K562 (cell line): ENCODE data around the gene RRBP1. TPM values are rescaled to one million over a fixed set of nuclear protein-coding genes. Genes with fewer than 3 reads are reported as not detected.

Source experiments
- ATAC-seq: fragments of 200-7000 bp; cut with Tn5 transposase; 3 replicates; pipeline ENCODE4 v1.9.1; 2020; ENCODE audit warnings: moderate library complexity
- BruUV-seq: library from RNA; stranded (reverse); fragments of 400-500 nt; replicated peaks from 2 replicates; lab custom pipeline; 2021; lab: Mats Ljungman, UMichigan
- CTCF ChIA-PET: fragments of 300-600 bp; formaldehyde crosslinking; extraction: SDS; loops from one replicate; lab custom pipeline; 2021; ENCODE audit warnings: low intra/inter-chr PET ratio; lab: Yijun Ruan, JAX
- POLR2A ChIA-PET: fragments of 300-600, 350-650 bp; sonication (Branson Sonifier 250); formaldehyde crosslinking; extraction: SDS; loops from one replicate; lab custom pipeline; 2021; ENCODE audit warnings: antibody characterized with exemption, inconsistent platforms; lab: Yijun Ruan, JAX
- DNase-seq, 4 experiments: peaks; one replicate each; pipeline versions ENCODE4 v3.0.0 to v3.0.0-alpha.2; 2011 to 2018; ENCODE audit warnings: low spot score in 3 of 4, mixed read lengths in 3 of 4; ENCODE audit errors: extremely low read depth in 1 of 4
- FAIRE-seq: peaks from 2 replicates; lab custom pipeline; 2011; peaks lifted over from hg19 to GRCh38; lab: Jason Lieb, UNC
- H2AFZ ChIP-seq: 2 replicates; pipeline ENCODE4 v1.6.0; 2011; ENCODE audit warnings: low read depth, low read length, control low read depth, inconsistent platforms
- H3K27ac ChIP-seq: fragments of 200-600 bp; 3 replicates; pipeline ENCODE4 v1.8.0; 2011; ENCODE audit warnings: low read depth, mild to moderate bottlenecking, control low read depth, inconsistent platforms, low read length, moderate library complexity, mixed read lengths; ENCODE audit errors: extremely low read depth
- H3K27me3 ChIP-seq, 2 experiments: fragments of 300-600 bp in 1 of 2; 2 replicates in 1 of 2; 3 replicates in 1 of 2; pipeline versions ENCODE4 v1.6.0 to v1.8.0; 2011; ENCODE audit warnings: inconsistent platforms in 2 of 2, low read length in 2 of 2, mild to moderate bottlenecking in 1 of 2, mixed read lengths in 1 of 2, moderate library complexity in 1 of 2; ENCODE audit not compliant: control insufficient read depth in 2 of 2, insufficient read depth in 2 of 2
- H3K36me3 ChIP-seq: fragments of 300-600 bp; 3 replicates; pipeline ENCODE4 v1.8.0; 2011; ENCODE audit warnings: mild to moderate bottlenecking, low read length, inconsistent platforms; ENCODE audit not compliant: control insufficient read depth, insufficient read depth
- H3K4me1 ChIP-seq, 2 experiments: fragments of 200-600 bp in 1 of 2; replicated peaks in 1 of 2; 2 replicates in 1 of 2; 3 replicates in 1 of 2; pipeline versions ENCODE4 v1.5.1 to v1.8.0; 2011; ENCODE audit warnings: inconsistent platforms in 2 of 2, low read length in 2 of 2, mild to moderate bottlenecking in 1 of 2, mixed read lengths in 1 of 2, moderate library complexity in 1 of 2; ENCODE audit not compliant: control insufficient read depth in 2 of 2, insufficient read depth in 2 of 2
- H3K4me2 ChIP-seq: 2 replicates; pipeline ENCODE4 v1.6.1; 2011; ENCODE audit warnings: low read length, control low read depth, inconsistent platforms, mixed read lengths; ENCODE audit not compliant: insufficient read depth
- H3K4me3 ChIP-seq: fragments of 200-600 bp; sonication (generic), shearing (Covaris generic); 2 replicates; pipeline ENCODE4 v1.5.1; 2016; ENCODE audit warnings: control low read depth, inconsistent platforms
- H3K79me2 ChIP-seq: fragments of 200-600 bp; 3 replicates; pipeline ENCODE4 v1.8.0; 2011; ENCODE audit warnings: low read length, inconsistent platforms; ENCODE audit not compliant: control insufficient read depth, insufficient read depth
- H3K9ac ChIP-seq, 2 experiments: 2 replicates each; pipeline versions ENCODE4 v1.6.0 to v1.6.1; 2011; ENCODE audit warnings: low read depth in 2 of 2, low read length in 2 of 2, control low read depth in 1 of 2, inconsistent platforms in 1 of 2, mild to moderate bottlenecking in 1 of 2, mixed read lengths in 1 of 2; ENCODE audit not compliant: insufficient read depth in 1 of 2
- H3K9me1 ChIP-seq: one replicate; pipeline ENCODE4 v1.6.0; 2011; ENCODE audit warnings: inconsistent platforms, mild to moderate bottlenecking, low read length, moderate library complexity; ENCODE audit not compliant: control insufficient read depth, insufficient read depth
- H3K9me3 ChIP-seq: replicated peaks from 2 replicates; pipeline ENCODE4 v1.5.1; 2011; ENCODE audit warnings: low read depth, low read length, inconsistent platforms; ENCODE audit not compliant: control insufficient read depth, insufficient read depth
- H4K20me1 ChIP-seq: replicated peaks from 2 replicates; pipeline ENCODE4 v1.6.1; 2011; ENCODE audit warnings: low read length, inconsistent platforms, mixed read lengths; ENCODE audit not compliant: control insufficient read depth, insufficient read depth
- FOXO4 ChIP-seq: fragments of 450-650 bp; formaldehyde crosslinking; IDR thresholded peaks from 2 replicates; pipeline ENCODE4 v1.4.0; 2020; ENCODE audit warnings: mild to moderate bottlenecking, moderate library complexity
- ZNF175 ChIP-seq: fragments of 200-800 bp; sonication (Bioruptor generic); IDR thresholded peaks from 2 replicates; pipeline ENCODE4 v1.6.1; 2016; ENCODE audit warnings: low read depth, mild to moderate bottlenecking, missing genetic modification characterization, missing compliant biosample characterization
- WGBS: fragments of 100-300 bp; shearing (Covaris generic); methylation state at CpG from one replicate; pipeline ENCODE4 v1.1.6; 2016; ENCODE audit warnings: low coverage, mixed read lengths; ENCODE audit not compliant: insufficient coverage; ENCODE audit errors: missing lambda C conversion rate; 5-methylcytosine and 5-hydroxymethylcytosine counted together
- in situ Hi-C: fragments of 300-500 bp; cut with MboI; formaldehyde crosslinking; loops from 4 replicates; pipeline ENCODE4 v1.15.0; 2018; ENCODE audit warnings: inconsistent platforms, mixed read lengths
- intact Hi-C: fragments of 100-400 bp; cut with micrococcal nuclease; formaldehyde crosslinking; loops from 2 replicates; pipeline ENCODE4 v1.14.2; 2022
- polyA plus RNA-seq, 8 experiments: library from polyadenylated mRNA; depleted of rRNA in 4 of 8; stranded (reverse) in 5 of 8; unstranded in 3 of 8; fragments of >200 nt; fragmentation: Nextera tagmentation in 2 of 8; fragmentation: Illumina TruSeq in 1 of 8; extraction: Ambion mirVana in 2 of 8; extraction: Trizol in 1 of 8; gene quantifications; 2 replicates each; pipeline versions ENCODE4 v1.2.1 to v1.2.3, GENCODE V29; 2011 to 2014; ENCODE audit warnings: inconsistent platforms in 1 of 8, missing spikeins in 1 of 8
- total RNA-seq, 7 experiments: library from RNA; depleted of rRNA in 6 of 7; stranded (reverse); fragments of >200 nt in 6 of 7; fragmentation: Illumina TruSeq in 2 of 7; extraction: Trizol in 2 of 7; gene quantifications; 2 replicates each; pipeline versions ENCODE4 v1.2.1 to v1.2.3, GENCODE V29; 2011 to 2021; ENCODE audit warnings: low replicate concordance in 1 of 7
- TF ChIP-seq, protein P1 (sequence below), 2 experiments: fragments of 450-650 bp in 1 of 2; sonication (generic) in 1 of 2; formaldehyde crosslinking in 1 of 2; IDR thresholded peaks; 2 replicates each; pipeline versions ENCODE4 v1.7.1 to v1.9.0; 2016 to 2022; ENCODE audit warnings: inconsistent platforms in 1 of 2, mild to moderate bottlenecking in 1 of 2, missing genetic modification reagents in 1 of 2

Gene RRBP1
- total and polyA plus RNA-seq, 9 of the 15 experiments (the other 6 are each of a cell fraction or from before 2014, with no cell fraction given): 0.84 to 32.0 (median 17.6) TPM

- Histone ChIP-seq H3K36me3 (peaks cover 7% of the 10 kb centered on the region; the same call in 1 of the 3 replicates), H3K79me2 (peaks cover 27% of the 10 kb centered on the region; the same call in 2 of the 3 replicates), H3K9me3 (no peaks in the 10 kb centered on the region), H3K27ac (no peak overlapping the region), H3K9ac (no peak overlapping the region)
- no peak for DNase-seq
- TF ChIP-seq FOXO4: no peak
- TF ChIP-seq ZNF175 (CRISPR knock-in tag): no peak
- TF ChIP-seq, protein P1, sequence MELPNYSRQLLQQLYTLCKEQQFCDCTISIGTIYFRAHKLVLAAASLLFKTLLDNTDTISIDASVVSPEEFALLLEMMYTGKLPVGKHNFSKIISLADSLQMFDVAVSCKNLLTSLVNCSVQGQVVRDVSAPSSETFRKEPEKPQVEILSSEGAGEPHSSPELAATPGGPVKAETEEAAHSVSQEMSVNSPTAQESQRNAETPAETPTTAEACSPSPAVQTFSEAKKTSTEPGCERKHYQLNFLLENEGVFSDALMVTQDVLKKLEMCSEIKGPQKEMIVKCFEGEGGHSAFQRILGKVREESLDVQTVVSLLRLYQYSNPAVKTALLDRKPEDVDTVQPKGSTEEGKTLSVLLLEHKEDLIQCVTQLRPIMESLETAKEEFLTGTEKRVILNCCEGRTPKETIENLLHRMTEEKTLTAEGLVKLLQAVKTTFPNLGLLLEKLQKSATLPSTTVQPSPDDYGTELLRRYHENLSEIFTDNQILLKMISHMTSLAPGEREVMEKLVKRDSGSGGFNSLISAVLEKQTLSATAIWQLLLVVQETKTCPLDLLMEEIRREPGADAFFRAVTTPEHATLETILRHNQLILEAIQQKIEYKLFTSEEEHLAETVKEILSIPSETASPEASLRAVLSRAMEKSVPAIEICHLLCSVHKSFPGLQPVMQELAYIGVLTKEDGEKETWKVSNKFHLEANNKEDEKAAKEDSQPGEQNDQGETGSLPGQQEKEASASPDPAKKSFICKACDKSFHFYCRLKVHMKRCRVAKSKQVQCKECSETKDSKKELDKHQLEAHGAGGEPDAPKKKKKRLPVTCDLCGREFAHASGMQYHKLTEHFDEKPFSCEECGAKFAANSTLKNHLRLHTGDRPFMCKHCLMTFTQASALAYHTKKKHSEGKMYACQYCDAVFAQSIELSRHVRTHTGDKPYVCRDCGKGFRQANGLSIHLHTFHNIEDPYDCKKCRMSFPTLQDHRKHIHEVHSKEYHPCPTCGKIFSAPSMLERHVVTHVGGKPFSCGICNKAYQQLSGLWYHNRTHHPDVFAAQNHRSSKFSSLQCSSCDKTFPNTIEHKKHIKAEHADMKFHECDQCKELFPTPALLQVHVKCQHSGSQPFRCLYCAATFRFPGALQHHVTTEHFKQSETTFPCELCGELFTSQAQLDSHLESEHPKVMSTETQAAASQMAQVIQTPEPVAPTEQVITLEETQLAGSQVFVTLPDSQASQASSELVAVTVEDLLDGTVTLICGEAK (IDR thresholded peaks at IDR 0.05): no peak
- TF ChIP-seq, protein P1 (CRISPR knock-in tag; IDR thresholded peaks at IDR 0.05): no peak
- TF ChIP-seq, all 486 proteins: peak for 0
- in situ Hi-C loops (no loop called here), intact Hi-C loops (no loop called here)
- H3K4me3 ChIP-seq: no peak overlapping the region
- H3K4me2 ChIP-seq: no peak overlapping the region
- no peaks in the 10 kb centered on the region; a peak in 2 of 5 replicates for H3K4me1 ChIP-seq
- no peaks in the 10 kb centered on the region for H3K9me1 ChIP-seq
- 0 out of 2 replicates have a peak, but pooled peaks cover 2% of the 10 kb centered on the region for H4K20me1 ChIP-seq
- BruUV-seq: no TSS peak
- POLR2A ChIA-PET: interaction anchor here (0.9 kb wide), 1 partner anchor 9 kb away, joined by 5 read pairs; no protein-coding TSS in a partner anchor
- CTCF ChIA-PET: no interaction called here
- no peak overlapping the region for H2AFZ ChIP-seq
- ATAC-seq: no peak
- no peaks in the 10 kb centered on the region for H3K27me3 ChIP-seq
- WGBS: 93% methylated on average over 3 of the region's 3 CpGs
- no peak for FAIRE-seq
Measured at GRCh38 chr20:17668432-17668831, 13.6 kb downstream of the RRBP1 start.
